ENCODE measurements around the gene THBS2. TPM values are rescaled to one million over a fixed set of nuclear protein-coding genes. Genes with fewer than 3 reads are reported as not detected.
"Not testable (repeated sequence)": the region's sequence is repeated elsewhere in the genome, so short reads cannot be mapped to it uniquely, and the experiment has no call there.

The THBS2 gene
- total RNA-seq, 2 donors from 2014 or later, result 16.2 to 24.5 TPM

DNA sequence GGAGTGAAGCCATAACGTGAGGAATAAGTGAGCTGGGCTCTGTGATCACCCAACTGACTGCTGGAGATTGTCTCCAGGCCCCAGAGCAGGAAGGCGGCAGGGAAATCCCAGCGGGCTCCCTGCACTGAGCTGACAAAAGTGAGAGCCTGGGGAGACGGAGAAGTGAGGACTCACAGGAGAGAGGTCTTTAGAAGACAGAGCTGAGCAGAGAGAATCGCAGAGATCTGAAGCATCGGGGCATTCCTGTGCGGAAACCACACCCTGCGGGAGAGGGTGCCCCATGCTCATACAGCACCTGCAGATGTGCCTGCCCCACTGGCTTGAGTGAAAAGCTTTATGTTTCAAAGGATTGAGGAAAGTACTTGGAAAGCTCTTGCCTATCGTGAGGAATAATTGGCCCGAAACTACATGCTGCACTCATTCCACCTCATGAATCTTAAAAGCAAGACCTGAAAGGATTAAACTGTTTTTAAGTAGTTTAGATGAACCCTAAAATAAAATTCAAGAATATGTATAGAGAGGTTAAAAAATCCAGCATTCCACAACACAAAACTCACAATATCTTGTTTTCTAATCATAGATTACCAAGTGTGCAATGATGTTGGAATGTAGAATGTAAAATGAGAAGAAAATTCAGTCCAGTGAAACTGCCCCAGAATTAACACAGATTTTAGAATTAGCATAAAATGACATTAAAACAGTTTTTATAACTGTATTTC lies 17.7 kb upstream of the THBS2 start:
- Histone ChIP-seq H3K9me3 (no peaks in the 10 kb centered on the region), H3K4me3 (no peak overlapping the region), H3K36me3 (no peaks in the 10 kb centered on the region), H3K27me3 (no peaks in the 10 kb centered on the region), H3K4me1 (no peaks in the 10 kb centered on the region), H3K27ac (no peak overlapping the region)
- DNase-seq (ENCODE audit: low spot score), result no peak
- TF ChIP-seq, protein P1, sequence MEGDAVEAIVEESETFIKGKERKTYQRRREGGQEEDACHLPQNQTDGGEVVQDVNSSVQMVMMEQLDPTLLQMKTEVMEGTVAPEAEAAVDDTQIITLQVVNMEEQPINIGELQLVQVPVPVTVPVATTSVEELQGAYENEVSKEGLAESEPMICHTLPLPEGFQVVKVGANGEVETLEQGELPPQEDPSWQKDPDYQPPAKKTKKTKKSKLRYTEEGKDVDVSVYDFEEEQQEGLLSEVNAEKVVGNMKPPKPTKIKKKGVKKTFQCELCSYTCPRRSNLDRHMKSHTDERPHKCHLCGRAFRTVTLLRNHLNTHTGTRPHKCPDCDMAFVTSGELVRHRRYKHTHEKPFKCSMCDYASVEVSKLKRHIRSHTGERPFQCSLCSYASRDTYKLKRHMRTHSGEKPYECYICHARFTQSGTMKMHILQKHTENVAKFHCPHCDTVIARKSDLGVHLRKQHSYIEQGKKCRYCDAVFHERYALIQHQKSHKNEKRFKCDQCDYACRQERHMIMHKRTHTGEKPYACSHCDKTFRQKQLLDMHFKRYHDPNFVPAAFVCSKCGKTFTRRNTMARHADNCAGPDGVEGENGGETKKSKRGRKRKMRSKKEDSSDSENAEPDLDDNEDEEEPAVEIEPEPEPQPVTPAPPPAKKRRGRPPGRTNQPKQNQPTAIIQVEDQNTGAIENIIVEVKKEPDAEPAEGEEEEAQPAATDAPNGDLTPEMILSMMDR (IDR thresholded peaks at IDR 0.05), result no peak

DNA sequence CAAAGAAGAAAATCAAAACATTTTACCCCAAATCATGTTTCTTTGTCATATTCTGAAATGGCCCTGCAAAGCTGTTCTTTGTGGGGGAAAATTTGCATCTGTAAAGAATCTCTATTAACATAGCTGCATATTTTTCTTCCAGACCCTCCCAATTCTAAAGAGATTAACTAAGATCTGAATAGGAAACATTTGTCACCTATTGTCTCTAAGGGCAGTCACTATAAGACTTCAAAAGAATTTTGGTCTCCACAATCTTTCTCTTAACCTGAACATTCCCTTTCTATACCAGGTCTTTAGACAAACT lies 16.4 kb upstream of the THBS2 start:
- not testable (repeated sequence) for H3K27me3 ChIP-seq; H3K4me3 ChIP-seq; DNase-seq (ENCODE audit: low spot score); H3K4me1 ChIP-seq; H3K36me3 ChIP-seq; H3K9me3 ChIP-seq
- H3K27ac ChIP-seq, result peak overlapping the region; percentile 29 to 49

DNA sequence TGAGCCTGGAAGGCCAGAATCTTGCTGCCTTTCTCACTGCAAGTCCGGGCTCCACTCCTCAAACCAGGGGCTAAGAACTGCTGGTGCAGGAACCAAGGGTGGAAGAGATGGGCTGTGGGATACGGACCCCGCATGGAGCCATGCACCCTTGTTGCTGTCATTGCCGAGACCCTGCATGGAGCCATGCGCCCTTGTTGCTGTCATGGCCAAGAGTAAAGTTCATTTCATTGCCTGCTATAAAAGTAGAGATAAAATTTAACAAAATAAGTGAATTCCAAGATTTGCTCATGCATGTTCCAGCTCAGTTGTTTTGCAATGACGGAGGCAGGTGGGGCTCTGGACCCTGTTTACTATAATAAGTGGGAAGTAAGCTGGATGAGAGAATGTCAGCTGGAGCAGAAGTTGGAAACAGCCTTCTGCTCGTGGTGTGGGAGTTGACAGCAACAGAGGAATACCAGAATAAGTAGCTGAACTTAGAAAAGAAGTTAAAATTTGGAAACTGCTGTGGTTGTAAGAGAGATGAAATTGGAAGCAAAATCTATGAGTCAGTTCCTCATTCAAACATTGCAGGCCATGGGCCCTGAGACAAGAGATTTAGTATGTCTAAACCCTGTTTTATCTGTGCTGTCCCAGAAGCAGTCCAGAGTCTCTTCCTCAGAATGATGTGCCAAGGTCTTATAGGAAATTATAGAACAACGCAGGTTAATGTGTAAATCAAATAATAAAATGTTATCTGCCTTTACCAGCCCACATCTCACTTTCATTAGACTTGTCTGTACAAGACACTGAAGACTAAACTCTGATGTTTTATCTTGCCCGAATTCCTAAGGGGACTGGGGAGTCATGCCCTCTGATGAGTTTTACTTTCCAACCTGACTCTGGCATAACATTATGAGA lies 15.8 kb upstream of the THBS2 start:
- no peaks in the 10 kb centered on the region for H3K4me1 ChIP-seq
- no peaks in the 10 kb centered on the region for H3K36me3 ChIP-seq
- H3K9me3 ChIP-seq, result no peaks in the 10 kb centered on the region
- TF ChIP-seq, protein P1 (IDR thresholded peaks at IDR 0.05), result no peak
- H3K4me3 ChIP-seq, result no peak overlapping the region
- peak; percentile 90 for DNase-seq (ENCODE audit: low spot score)
- no peaks in the 10 kb centered on the region for H3K27me3 ChIP-seq
- H3K27ac ChIP-seq, result peak overlapping the region; percentile 39 to 52

DNA sequence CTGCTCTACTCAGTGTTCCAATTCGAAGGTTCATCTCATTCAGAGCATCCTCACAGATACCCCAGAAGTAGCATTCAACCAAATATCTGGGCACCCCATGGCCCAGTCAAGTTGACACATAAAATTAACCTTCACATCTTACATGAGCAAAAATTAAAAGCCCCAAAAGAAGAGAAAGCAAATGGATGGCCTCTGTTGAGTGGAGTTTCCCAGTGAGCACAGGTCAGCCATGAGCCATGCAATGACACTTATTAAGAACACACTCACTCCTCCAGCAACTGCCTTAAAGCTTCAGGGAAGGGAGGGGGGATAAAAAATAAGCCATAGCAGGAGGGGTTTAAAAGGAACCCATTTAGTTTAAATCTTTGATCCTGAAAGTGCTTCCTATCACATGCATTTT lies 14.6 kb upstream of the THBS2 start:
- Histone ChIP-seq H3K27me3 (no peaks in the 10 kb centered on the region), H3K9me3 (no peaks in the 10 kb centered on the region), H3K27ac (peak overlapping the region in 1 of 2 donors; percentile 35), H3K4me3 (no peak overlapping the region), H3K4me1 (no peaks in the 10 kb centered on the region), H3K36me3 (no peaks in the 10 kb centered on the region)
- no peak for DNase-seq (ENCODE audit: low spot score)
- TF ChIP-seq, protein P1 (IDR thresholded peaks at IDR 0.05), result no peak

DNA sequence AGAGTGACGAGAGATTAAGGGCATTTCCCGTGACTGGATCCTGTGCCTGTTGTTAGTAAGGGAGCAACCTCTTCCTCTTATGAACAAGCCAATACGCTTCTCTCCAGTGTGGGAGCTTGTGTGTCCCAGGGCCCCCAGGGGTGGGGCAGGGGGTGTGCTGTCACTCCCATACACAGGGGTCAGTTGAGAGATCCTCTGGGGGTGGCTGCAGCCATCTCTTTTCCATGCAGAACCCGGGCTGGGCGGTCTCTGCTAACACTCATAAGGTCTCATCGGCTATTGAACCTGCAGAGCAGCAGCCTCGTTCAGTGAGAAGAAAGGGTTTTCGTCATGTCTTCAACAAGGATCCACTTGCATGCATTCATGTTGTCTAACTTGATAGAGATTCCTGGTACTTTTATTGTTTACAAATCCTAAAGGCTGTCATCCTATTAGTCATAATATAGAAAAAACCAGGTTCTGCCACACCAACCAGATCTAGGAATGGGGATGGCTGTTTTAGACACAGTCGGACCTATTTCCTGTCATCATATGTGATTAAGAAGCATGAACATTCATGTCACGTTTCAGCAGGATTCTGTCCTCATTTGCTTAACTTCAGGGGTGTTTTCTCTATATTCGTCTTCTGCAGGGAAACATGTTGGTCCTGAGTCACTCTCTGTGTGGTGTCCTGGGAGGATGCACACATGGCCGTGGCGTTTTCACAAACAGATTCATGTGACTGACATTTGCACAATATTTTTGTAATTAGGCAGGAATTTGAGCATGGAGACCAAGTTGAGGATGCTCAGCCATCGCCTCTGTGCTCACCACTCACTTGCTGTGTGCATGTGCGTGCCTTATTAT lies 13.3 kb upstream of the THBS2 start:
- no peaks in the 10 kb centered on the region for H3K9me3 ChIP-seq
- no peaks in the 10 kb centered on the region for H3K36me3 ChIP-seq
- H3K4me1 ChIP-seq, result no peaks in the 10 kb centered on the region
- H3K27ac ChIP-seq, result peak overlapping the region in 1 of 2 donors; percentile 6
- no peak overlapping the region for H3K4me3 ChIP-seq
- TF ChIP-seq, protein P1 (IDR thresholded peaks at IDR 0.05), result no peak
- H3K27me3 ChIP-seq, result no peaks in the 10 kb centered on the region
- DNase-seq (ENCODE audit: low spot score), result peak; percentile 71

DNA sequence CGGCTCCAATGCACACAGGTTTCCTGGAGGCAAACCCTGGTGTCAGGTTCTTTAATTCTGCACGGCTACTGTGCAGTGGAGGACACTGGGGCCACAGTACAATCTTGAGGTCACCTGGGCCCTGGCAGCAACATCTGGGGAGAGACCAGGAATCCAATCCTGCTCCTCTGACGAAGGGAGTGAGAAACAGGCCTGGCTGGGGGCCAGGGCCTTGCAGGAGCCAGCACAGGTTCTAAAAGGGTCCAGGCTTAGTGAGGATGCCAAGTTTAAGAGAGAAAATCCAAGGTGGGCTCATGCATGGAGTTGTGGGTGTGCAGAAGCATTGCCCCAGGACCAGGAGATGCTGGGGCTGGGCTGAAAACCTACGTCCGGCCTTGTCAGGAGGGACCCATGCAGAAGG lies 12.6 kb upstream of the THBS2 start:
- no peak overlapping the region for H3K4me3 ChIP-seq
- no peaks in the 10 kb centered on the region for H3K27me3 ChIP-seq
- H3K27ac ChIP-seq, result no peak overlapping the region
- DNase-seq (ENCODE audit: low spot score), result no peak
- H3K9me3 ChIP-seq, result no peaks in the 10 kb centered on the region
- no peaks in the 10 kb centered on the region for H3K36me3 ChIP-seq
- no peaks in the 10 kb centered on the region for H3K4me1 ChIP-seq
- TF ChIP-seq, protein P1 (IDR thresholded peaks at IDR 0.05), result no peak
